Fibroblast of skin of right quadriceps (primary cell): ENCODE data around the gene SERPINI2.
"Not testable (repeated sequence)": the region's sequence is repeated elsewhere in the genome, so short reads cannot be mapped to it uniquely, and the experiment has no call there.

Experiments
- DNase-seq: peaks from one replicate; pipeline ENCODE4 v3.0.0-alpha.2; 2013

The SERPINI2 gene

DNA sequence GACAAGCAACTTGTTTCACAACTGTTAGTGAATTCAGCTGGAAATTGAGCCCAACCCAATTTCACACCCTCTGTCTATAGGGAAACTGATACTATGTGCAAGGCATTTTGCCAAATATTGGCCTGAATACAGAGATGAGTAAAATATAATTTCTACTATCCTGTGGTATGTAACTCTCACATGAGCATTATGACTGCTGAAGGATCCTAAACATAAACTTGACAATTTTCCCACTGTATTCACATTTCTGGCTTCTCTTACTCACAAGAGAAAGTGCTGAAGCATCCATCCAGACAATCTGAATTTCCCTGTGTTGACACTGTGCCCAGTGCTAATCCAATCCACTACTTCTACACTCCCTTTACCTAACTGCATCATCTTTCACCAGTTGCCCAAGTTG lies 28.4 kb downstream of the SERPINI2 start:
- DNase-seq: no peak

DNA sequence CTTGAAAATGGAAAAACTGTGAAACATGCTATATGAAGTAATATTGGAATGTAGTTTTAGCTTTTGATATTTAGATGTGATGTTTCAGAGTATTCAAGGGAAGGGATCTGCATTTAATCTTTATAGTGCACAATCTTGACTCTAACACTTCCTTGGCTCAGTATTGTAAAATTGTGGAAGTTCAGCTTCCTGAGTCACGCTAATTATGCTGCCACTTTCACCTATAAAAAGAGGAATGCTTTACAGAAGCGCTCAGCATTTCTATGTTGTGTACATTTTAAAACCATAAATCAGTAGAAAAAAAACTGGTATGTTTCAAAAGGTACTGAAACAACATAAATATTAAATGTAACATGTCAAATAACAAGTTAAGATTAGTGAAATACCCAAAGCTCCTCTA lies 32.6 kb downstream of the SERPINI2 start:
- no peak for DNase-seq

DNA sequence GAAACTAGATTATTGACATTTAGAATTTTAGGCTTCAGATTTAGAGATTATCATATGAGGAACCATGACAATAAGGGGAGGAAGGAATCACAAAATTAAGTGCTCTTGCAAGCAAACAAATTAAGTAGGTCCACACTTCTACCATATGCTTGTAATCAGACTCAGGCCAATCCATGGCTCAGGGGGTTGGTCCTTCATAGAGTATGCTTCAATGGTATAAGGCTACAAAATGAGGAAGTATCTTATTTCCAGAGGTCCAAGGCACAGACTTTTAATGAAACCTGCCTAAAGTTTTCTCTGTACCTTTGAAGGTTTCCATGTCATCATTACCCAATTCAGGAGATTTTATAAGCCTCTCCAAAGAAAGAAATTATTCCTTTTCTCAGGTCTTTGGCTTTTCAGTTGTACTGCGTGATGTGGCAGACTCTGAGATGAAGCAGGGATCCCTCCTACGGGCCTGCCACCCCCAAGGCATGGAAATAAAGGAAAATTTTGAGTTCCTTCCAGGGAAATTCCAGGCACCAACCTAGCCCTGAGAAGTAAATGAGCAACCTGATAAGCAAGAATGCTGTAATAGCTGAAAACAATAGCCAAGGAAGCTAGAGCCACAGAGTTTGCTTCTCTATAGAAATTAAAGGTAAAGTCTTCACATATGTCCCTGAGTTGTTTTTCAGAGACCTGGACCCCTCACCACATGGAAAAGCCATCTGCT lies 36.3 kb downstream of the SERPINI2 start:
- no peak for DNase-seq

DNA sequence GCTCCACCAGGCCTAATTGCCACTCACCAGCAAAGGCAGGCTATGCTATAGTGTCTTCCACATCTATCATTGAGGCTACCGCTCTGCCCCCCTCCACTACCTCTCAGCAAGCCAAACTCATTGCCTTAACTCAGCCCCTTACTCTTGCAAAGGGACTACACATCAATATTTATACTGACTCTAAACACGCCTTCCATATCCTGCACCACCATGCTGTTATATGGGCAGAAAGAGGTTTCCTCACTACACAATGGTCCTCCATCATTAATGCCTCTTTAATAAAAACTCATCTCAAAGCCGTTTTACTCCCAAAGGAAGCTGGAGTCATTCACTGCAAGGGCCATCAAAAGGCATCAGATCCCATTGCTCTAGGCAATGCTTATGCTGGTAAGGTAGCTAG lies 46.9 kb downstream of the SERPINI2 start:
- DNase-seq: not testable (repeated sequence)

DNA sequence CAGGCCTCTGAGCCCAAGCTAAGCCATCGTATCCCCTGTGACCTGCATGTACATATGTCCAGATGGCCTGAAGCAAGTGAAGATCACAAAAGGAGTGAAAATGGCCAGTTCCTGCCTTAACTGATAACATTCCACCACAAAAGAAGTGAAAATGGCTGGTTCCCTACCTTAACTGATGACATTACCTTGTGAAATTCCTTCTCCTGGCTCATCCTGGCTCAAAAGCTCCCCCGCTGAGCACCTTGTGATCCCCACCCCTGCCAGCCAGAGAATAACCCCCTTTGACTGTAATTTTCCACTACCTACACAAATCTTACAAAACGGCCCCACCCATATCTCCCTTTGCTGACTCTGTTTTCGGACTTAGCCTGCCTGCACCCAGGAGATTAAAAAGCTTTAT lies 51.4 kb downstream of the SERPINI2 start:
- DNase-seq: not testable (repeated sequence)

DNA sequence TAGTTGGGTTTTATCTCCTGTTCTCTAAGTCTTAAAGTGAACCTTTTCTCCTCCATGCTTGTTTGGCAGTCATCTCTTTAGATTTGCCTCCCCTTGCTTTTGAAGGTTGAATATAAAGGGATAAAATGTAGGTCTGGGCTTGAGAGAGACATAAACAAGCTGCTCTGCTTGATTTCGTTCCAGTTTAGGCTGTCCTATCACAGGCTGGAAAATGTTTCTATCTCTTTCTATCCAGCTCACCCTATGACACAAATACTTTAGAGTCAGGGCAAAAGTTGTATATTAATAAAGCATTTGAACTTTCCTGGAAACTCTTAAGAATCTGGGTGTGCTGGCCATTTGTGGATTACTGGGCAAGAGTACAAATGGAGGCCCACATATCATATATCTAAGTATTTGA lies 64.2 kb downstream of the SERPINI2 start:
- no peak for DNase-seq

DNA sequence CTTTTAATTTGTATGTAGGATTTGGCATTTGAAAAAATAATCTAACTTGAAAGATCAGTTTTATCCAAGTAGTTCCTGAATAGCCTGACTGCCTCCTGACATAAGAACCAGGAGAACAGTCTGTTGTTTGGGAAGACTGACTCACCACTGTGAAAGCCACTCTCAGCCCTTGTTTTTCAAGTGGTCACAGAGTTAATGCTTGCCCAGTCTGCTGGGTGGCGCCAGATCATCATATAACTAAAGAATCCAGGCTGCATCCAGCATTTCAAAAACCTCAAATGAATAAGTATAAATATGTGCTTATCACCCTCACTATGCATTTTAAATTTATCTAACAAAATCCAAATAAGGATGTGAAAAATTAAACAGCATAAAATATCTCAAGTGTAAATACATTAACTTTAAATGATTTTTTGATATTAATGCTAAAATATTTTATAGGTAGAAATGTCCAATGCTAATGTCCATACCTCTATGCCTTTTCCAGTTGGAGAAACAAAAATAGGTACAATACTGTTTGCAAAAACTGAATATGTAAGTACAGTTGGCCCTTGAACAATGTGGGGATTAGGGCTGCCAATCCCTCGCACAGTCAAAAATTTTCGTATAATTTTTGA lies 66.9 kb downstream of the SERPINI2 start:
- peak; percentile 42 for DNase-seq

DNA sequence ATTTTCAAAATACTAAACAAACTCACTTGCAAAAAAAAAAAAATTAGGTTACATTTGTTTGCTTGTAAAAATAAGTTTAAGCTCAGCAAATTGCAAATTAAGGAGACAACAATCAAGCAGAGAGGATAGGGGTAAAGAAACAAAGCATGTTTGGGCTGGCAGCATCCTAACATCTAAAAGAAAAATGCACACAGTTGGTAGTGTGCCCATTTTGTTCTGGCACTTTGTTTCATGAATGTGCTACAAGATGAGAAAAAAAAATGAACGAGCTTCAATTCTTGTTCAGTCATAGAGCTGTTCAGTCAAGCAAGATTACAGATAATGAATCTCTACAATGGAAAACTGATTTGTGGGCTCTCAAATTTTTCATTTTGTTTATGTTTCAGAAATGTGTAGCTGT lies 76.0 kb downstream of the SERPINI2 start:
- no peak for DNase-seq

DNA sequence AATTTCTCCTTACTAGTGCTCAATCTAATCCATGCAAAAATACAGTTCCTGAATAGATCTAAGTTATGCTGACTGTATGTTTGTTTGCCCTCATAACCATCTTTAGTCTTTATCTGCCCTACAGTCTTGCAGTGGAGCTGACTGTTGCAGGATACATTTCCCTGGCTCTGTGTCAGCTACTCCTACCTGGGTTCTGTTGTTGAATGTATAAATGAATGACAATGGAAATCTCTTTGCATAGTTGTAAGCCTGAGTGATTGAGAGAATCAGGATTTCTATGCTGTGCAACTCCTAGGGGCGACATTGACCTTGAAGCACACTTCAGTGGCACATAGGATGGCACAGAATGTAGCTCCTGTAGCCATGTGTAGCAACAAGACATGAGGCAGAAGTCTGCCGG lies 77.8 kb downstream of the SERPINI2 start:
- DNase-seq: no peak

DNA sequence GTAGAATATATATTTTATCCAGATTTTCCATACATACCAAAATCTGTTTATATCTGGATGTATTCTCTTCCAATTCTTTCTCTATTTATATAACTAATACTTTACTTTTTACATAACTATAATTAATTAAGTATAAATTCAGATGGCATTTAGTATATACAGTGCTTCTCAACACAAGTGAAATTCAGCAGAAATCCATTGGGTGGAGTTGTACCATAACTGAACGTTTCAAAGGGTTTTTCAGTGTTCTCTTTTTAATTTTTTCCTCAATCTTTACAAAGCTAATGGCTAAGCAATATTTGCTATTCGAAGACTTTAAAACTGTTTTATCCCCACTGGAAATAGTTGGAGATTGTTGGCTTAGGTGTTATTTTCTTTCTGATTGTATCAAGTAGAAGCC lies 79.8 kb downstream of the SERPINI2 start:
- no peak for DNase-seq
